H9 (cell line): Measurements from ENCODE around the gene SEBOX. TPM values are rescaled to one million over a fixed set of nuclear protein-coding genes. Genes with fewer than 3 reads are reported as not detected.

ENCODE experiments used
- DNase-seq: peaks from one replicate; pipeline ENCODE4 v3.0.0-alpha.2; 2017
- H2AFZ ChIP-seq: one replicate; pipeline ENCODE4 v1.6.1; 2013; ENCODE audit warnings: mild to moderate bottlenecking, low read length, control low read depth, moderate library complexity
- H2AK5ac ChIP-seq: 2 replicates; pipeline ENCODE4 v1.6.1; 2013; ENCODE audit warnings: low read length, control low read depth, mixed read lengths; ENCODE audit not compliant: insufficient read length
- H2BK120ac ChIP-seq: one replicate; pipeline ENCODE4 v1.6.1; 2013; ENCODE audit warnings: low read depth, mild to moderate bottlenecking, low read length, control low read depth, inconsistent platforms; ENCODE audit not compliant: poor library complexity, severe bottlenecking
- H2BK12ac ChIP-seq: 2 replicates; pipeline ENCODE4 v1.6.1; 2013; ENCODE audit warnings: low read length, control low read depth, mixed read lengths, low read depth; ENCODE audit not compliant: insufficient read length
- H2BK15ac ChIP-seq: 2 replicates; pipeline ENCODE4 v1.6.1; 2013; ENCODE audit warnings: low read depth, low read length, control low read depth
- H2BK20ac ChIP-seq: one replicate; pipeline ENCODE4 v1.6.1; 2013; ENCODE audit warnings: low read depth, mild to moderate bottlenecking, low read length, control low read depth, inconsistent platforms; ENCODE audit not compliant: poor library complexity, severe bottlenecking
- H2BK5ac ChIP-seq: 2 replicates; pipeline ENCODE4 v1.6.1; 2013; ENCODE audit warnings: low read length, control low read depth, mixed read lengths; ENCODE audit not compliant: insufficient read length
- H3K14ac ChIP-seq: 2 replicates; pipeline ENCODE4 v1.6.1; 2013; ENCODE audit warnings: low read length, control low read depth; ENCODE audit not compliant: insufficient read depth
- H3K18ac ChIP-seq: 2 replicates; pipeline ENCODE4 v1.6.1; 2013; ENCODE audit warnings: low read depth, mild to moderate bottlenecking, mixed read lengths, low read length, control low read depth; ENCODE audit not compliant: insufficient read length
- H3K23ac ChIP-seq: 2 replicates; pipeline ENCODE4 v1.6.1; 2013; ENCODE audit warnings: low read length, control low read depth, mixed read lengths, low read depth; ENCODE audit not compliant: insufficient read length
- H3K23me2 ChIP-seq: 2 replicates; pipeline ENCODE4 v1.6.1; 2013; ENCODE audit warnings: low read depth, mild to moderate bottlenecking, mixed read lengths, low read length, control low read depth; ENCODE audit not compliant: insufficient read length, poor library complexity, severe bottlenecking
- H3K27ac ChIP-seq: 2 replicates; pipeline ENCODE4 v1.5.1; 2013; ENCODE audit warnings: low read length, control low read depth, mixed read lengths, low read depth; ENCODE audit not compliant: insufficient read length
- H3K27me3 ChIP-seq: 2 replicates; pipeline ENCODE4 v1.6.1; 2013; ENCODE audit warnings: low read length, control low read depth, inconsistent platforms; ENCODE audit not compliant: insufficient read depth
- H3K4ac ChIP-seq: 2 replicates; pipeline ENCODE4 v1.6.1; 2013; ENCODE audit warnings: low read depth, mild to moderate bottlenecking, control low read depth, inconsistent platforms, low read length, moderate library complexity
- H3K4me1 ChIP-seq: 2 replicates; pipeline ENCODE4 v1.6.1; 2013; ENCODE audit warnings: low read length, control low read depth, inconsistent platforms; ENCODE audit not compliant: insufficient read depth
- H3K4me2 ChIP-seq: 2 replicates; pipeline ENCODE4 v1.6.1; 2013; ENCODE audit warnings: low read length, control low read depth, mixed read lengths; ENCODE audit not compliant: insufficient read length, insufficient read depth
- H3K56ac ChIP-seq: 2 replicates; pipeline ENCODE4 v1.6.1; 2013; ENCODE audit warnings: low read depth, mild to moderate bottlenecking, mixed read lengths, low read length, control low read depth; ENCODE audit not compliant: insufficient read length
- H3K79me1 ChIP-seq: 2 replicates; pipeline ENCODE4 v1.6.1; 2013; ENCODE audit warnings: low read depth, mild to moderate bottlenecking, moderate library complexity, low read length, control low read depth, inconsistent platforms; ENCODE audit not compliant: insufficient read depth, poor library complexity, severe bottlenecking
- H3K79me2 ChIP-seq: 2 replicates; pipeline ENCODE4 v1.6.1; 2013; ENCODE audit warnings: low read length, control low read depth, inconsistent platforms; ENCODE audit not compliant: insufficient read depth
- H3K9ac ChIP-seq: 2 replicates; pipeline ENCODE4 v1.6.1; 2013; ENCODE audit warnings: low read length, control low read depth, mixed read lengths; ENCODE audit not compliant: insufficient read length; ENCODE audit errors: extremely low read depth
- H3K9me3 ChIP-seq: one replicate; pipeline ENCODE4 v1.6.1; 2013; ENCODE audit warnings: low read depth, low read length, inconsistent platforms; ENCODE audit not compliant: control insufficient read depth
- H3T11ph ChIP-seq: one replicate; pipeline ENCODE4 v1.6.1; 2013; ENCODE audit warnings: mild to moderate bottlenecking, low read length, control low read depth, inconsistent platforms
- H4K20me1 ChIP-seq: one replicate; pipeline ENCODE4 v1.6.1; 2013; ENCODE audit not compliant: control insufficient read depth, insufficient read length, insufficient read depth
- H4K5ac ChIP-seq: 2 replicates; pipeline ENCODE4 v1.6.1; 2013; ENCODE audit warnings: low read depth, mild to moderate bottlenecking, mixed read lengths, low read length, control low read depth; ENCODE audit not compliant: insufficient read length
- H4K8ac ChIP-seq: replicated peaks from 2 replicates; pipeline ENCODE4 v1.6.1; 2013; ENCODE audit warnings: low read length, control low read depth, mixed read lengths, low read depth; ENCODE audit not compliant: insufficient read length
- H4K91ac ChIP-seq: 2 replicates; pipeline ENCODE4 v1.6.1; 2013; ENCODE audit warnings: low read depth, mild to moderate bottlenecking, moderate library complexity, mixed read lengths, low read length, control low read depth; ENCODE audit not compliant: insufficient read length
- H3K27ac Mint-ChIP-seq, 3 experiments: 2 replicates in 2 of 3; 3 replicates in 1 of 3; pipeline ENCODE4 v1.8.0; 2020 to 2021; ENCODE audit warnings: mixed read lengths in 3 of 3, mild to moderate bottlenecking in 1 of 3, moderate library complexity in 1 of 3
- H3K27me3 Mint-ChIP-seq: 2 replicates; pipeline ENCODE4 v1.8.0; 2021; ENCODE audit warnings: low read depth, mild to moderate bottlenecking, moderate library complexity, mixed read lengths
- H3K36me3 Mint-ChIP-seq, 3 experiments: 2 replicates in 2 of 3; 3 replicates in 1 of 3; pipeline ENCODE4 v1.8.0; 2020 to 2021; ENCODE audit warnings: low read depth in 3 of 3, mixed read lengths in 3 of 3; ENCODE audit not compliant: insufficient read depth in 1 of 3
- H3K4me1 Mint-ChIP-seq, 2 experiments: 2 replicates each; pipeline ENCODE4 v1.8.0; 2020; ENCODE audit warnings: mixed read lengths in 2 of 2
- H3K4me3 Mint-ChIP-seq, 2 experiments: 2 replicates in 1 of 2; 3 replicates in 1 of 2; pipeline ENCODE4 v1.8.0; 2020 to 2021; ENCODE audit warnings: mild to moderate bottlenecking in 2 of 2, mixed read lengths in 2 of 2, moderate library complexity in 1 of 2
- H3K9me3 Mint-ChIP-seq, 2 experiments: 2 replicates in 1 of 2; 3 replicates in 1 of 2; pipeline ENCODE4 v1.8.0; 2020; ENCODE audit warnings: mild to moderate bottlenecking in 2 of 2, mixed read lengths in 2 of 2, moderate library complexity in 1 of 2
- WGBS: extraction: QIAGEN DNeasy Blood & Tissue Kit; methylation state at CpG from one replicate; pipeline ENCODE4 v1.1.7; 2013; ENCODE audit warnings: missing lambda C conversion rate, low lambda C conversion rate, mixed read lengths; ENCODE audit not compliant: insufficient read length; ENCODE audit errors: extremely low coverage; 5-methylcytosine and 5-hydroxymethylcytosine counted together
- long read RNA-seq: library from polyadenylated mRNA; unstranded; transcript quantifications from one replicate; pipeline ENCODE4 v2.0.0, GENCODE V29; 2020
- total RNA-seq: library from RNA; stranded (reverse); gene quantifications from 2 replicates; pipeline ENCODE4 v1.2.1, GENCODE V29; 2021
- TF ChIP-seq, protein P1 (sequence below): fragments of 200-600 bp; sonication (generic); conservative IDR thresholded peaks from 3 replicates; pipeline ENCODE4 v1.8.0; 2021; ENCODE audit warnings: antibody characterized with exemption, mild to moderate bottlenecking

SEBOX gene
- not detected in 2 replicates for total RNA-seq
- long read RNA-seq: 0 reads

GRCh38 chr17:28364665-28365363 is at the start of gene SEBOX:
Gene SEBOX (minus strand): TSS chr17:28365199. CDS start chr17:28365151, 48 bp downstream.
- Mint-ChIP-seq H3K4me1 (peaks cover under 1 to 3% of the 10 kb centered on the region in 2 experiments; a peak in 3 of 4 replicates), H3K4me3 (no peak within 1 kb of the TSS; a peak in 1 of 5 replicates), H3K9me3 (no peaks in the 10 kb centered on the region; a peak in 1 of 5 replicates), H3K27ac (peak within 1 kb of the TSS in 1 of 3 experiments; percentile 18; a peak in 1 of 7 replicates), H3K36me3 (peaks cover 15 to 22% (median 17%) of the 10 kb centered on the region in 3 experiments; a peak in 6 of 7 replicates), H3K27me3 (no peaks in the 10 kb centered on the region; the same call in 1 of the 2 replicates)
- Histone ChIP-seq H4K91ac (no peak within 1 kb of the TSS), H3K23me2 (no peaks in the 10 kb centered on the region), H4K20me1 (no peaks in the 10 kb centered on the region), H3K23ac (no peak within 1 kb of the TSS), H3K18ac (no peak within 1 kb of the TSS), H3K4me2 (no peak within 1 kb of the TSS), H3K27ac (no peak within 1 kb of the TSS), H2BK20ac (no peak within 1 kb of the TSS), H3K9ac (no peak within 1 kb of the TSS), H3K9me3 (no peaks in the 10 kb centered on the region), H3K14ac (no peak within 1 kb of the TSS), H3K56ac (no peak within 1 kb of the TSS), H2AFZ (no peak within 1 kb of the TSS), H3K79me1 (no peaks in the 10 kb centered on the region), H4K5ac (no peak within 1 kb of the TSS), H2AK5ac (no peak within 1 kb of the TSS), H2BK12ac (no peak within 1 kb of the TSS), H3K4ac (no peak within 1 kb of the TSS), H2BK120ac (no peak within 1 kb of the TSS), H2BK5ac (no peak within 1 kb of the TSS), H2BK15ac (no peak within 1 kb of the TSS), H4K8ac (no peak within 1 kb of the TSS), H3K4me1 (no peaks in the 10 kb centered on the region), H3K27me3 (no peaks in the 10 kb centered on the region), H3K79me2 (no peaks in the 10 kb centered on the region), H3T11ph (no peak within 1 kb of the TSS)
- no peak for DNase-seq
- no CpG with 5 or more reads among the region's 13 CpGs for WGBS
- TF ChIP-seq, protein P1, sequence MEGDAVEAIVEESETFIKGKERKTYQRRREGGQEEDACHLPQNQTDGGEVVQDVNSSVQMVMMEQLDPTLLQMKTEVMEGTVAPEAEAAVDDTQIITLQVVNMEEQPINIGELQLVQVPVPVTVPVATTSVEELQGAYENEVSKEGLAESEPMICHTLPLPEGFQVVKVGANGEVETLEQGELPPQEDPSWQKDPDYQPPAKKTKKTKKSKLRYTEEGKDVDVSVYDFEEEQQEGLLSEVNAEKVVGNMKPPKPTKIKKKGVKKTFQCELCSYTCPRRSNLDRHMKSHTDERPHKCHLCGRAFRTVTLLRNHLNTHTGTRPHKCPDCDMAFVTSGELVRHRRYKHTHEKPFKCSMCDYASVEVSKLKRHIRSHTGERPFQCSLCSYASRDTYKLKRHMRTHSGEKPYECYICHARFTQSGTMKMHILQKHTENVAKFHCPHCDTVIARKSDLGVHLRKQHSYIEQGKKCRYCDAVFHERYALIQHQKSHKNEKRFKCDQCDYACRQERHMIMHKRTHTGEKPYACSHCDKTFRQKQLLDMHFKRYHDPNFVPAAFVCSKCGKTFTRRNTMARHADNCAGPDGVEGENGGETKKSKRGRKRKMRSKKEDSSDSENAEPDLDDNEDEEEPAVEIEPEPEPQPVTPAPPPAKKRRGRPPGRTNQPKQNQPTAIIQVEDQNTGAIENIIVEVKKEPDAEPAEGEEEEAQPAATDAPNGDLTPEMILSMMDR: no peak
